HG02970 (cell line): ENCODE results near the gene CEBPG.

Experiments
- ATAC-seq: cut with Tn5 transposase; IDR thresholded peaks from one replicate; pipeline ENCODE4 v1.9.1; 2021; ENCODE audit warnings: mild to moderate bottlenecking, moderate library complexity, moderate number of reproducible peaks; ENCODE audit not compliant: unreplicated experiment, low FRiP score

The CEBPG gene

DNA sequence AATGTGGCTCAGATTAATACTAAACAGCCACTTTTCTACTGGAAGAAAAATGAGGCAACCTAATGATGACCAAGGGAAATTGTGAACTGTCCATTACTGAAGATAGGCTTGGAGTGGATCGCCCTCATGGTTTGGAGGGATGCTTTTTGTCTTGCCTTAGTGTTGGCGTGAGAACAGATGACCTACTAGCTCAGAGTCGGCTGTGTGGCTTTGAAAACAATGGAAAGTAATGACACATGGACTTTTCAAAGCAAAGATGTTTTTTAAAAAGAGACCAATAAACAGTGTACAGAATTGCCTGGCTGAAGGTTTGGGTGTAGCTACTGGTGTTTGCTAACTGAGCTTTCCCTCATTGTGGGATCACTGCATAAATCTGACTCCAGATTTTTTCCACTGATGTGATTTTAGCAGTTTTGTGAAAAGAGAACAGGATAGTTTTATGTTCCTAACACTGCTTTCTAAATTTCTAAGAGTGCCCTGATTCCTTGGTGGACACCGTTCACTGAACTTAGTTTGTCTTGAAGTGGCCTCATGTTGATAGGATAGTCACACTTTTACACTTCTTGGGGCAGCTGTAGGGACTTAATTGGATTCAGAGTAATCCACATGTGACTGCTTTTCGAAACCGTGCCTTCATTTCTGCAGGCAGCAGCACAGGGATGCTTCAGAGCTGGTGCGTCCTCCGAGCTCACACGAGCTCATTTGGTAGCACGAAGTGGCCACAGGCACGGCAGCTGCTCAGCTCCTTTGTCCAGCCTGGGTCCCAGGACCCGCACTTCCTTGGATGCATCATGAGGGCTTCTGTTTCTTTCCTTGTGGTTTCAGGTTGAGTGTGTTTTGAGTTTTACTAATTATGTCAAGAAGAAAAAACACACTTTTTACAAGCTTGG, 4.3 kb downstream of the CEBPG start:
- ATAC-seq, result no peak

DNA sequence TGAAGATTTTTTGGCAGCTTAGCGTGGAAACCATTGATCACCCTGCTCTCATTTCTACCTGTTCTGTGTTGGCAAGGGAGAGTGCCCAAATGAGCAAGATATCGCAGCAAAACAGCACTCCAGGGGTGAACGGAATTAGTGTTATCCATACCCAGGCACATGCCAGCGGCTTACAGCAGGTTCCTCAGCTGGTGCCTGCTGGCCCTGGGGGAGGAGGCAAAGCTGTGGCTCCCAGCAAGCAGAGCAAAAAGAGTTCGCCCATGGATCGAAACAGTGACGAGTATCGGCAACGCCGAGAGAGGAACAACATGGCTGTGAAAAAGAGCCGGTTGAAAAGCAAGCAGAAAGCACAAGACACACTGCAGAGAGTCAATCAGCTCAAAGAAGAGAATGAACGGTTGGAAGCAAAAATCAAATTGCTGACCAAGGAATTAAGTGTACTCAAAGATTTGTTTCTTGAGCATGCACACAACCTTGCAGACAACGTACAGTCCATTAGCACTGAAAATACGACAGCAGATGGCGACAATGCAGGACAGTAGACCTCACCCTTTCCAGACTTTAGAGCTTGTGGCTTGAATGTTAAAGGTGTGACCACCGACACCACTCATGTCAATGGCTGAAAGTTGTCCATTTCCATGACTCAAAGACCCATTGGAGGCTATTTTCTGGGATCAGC, 5.8 kb downstream of the CEBPG start:
- ATAC-seq, result no peak

DNA sequence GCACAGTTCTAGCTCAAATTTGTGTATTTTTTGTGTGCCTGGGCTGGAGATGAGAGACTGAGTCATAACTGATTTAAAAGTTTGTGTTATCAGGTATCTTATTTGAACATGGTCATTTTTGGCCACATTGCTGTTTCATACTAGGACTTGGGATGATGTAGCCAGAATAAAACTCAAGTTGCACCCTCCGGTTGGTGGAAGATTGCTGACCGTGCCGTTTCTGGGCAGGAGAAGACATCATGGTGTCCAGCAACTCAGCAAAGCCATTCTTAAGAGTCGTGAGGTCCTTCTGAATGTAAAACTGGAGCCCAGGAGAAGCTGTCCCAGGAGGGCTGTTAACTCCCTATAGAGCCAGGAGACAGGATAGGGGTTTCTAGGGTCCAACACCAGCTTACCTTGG, 7.6 kb downstream of the CEBPG start:
- no peak for ATAC-seq

DNA sequence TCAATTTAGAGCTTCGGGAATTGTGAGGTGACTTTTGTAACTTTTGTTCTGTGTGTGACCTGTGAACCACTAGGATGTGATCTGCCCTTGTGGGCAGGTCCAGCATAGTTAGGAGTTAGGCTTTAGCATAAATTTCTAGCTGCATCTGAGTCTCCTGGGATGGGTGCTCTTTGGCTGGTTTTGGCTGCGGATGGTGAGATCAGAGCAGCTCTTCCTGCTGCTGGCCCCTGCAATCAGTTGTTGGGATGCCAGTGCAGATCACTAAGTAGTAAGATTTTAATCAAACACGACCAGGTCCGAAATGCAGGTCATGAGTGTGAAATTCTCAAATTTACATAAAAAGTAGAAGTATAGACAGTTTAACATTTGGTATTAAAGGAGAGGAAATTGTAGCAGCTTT, 8.5 kb downstream of the CEBPG start:
- ATAC-seq, result no peak

DNA sequence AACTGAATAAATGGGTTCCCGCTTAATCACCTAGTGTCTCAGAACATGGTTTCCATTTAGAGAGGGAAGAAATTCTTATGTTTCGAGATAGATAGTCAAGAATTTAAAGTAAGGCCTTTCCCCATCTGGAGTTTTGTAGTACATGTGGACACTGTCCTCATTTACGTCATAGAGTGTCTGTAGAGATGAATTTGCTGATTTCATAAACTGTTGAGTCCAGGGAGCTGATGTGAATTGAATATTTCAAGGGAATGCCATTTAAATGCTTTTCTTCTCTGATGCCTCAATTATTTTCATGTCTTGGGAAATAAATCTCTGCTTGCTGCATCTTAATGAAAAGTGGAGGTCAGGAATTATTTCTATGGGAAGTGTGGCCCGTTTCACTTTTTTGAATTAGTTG, 9.5 kb downstream of the CEBPG start:
- no peak for ATAC-seq

DNA sequence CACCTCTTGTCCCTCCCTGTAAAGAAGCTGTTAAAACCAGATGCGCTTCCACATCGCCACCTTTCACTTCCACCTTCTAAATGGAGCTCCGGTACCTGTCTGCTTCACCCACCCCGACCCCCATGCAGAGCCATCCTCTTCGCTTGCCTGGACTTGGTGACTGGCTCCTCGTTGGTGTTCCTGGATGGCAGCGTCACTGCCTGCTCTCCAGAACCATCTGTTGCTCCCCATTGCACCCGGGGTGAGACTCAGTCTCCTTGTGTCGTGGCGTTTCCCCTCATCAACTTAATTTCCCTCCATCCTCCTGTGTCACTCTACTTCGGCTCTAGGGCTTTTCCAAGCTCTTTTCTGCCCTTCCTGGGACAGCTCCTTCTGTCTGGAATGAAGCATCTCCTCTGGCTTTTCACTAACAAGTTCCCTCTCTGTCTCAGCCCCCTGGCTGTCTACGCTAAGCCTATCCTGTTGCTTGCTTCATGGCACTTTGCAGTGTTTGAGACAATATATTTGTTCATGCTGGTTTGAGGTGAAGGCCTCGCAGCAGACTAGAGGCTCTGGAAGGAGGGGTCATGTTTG, 10.3 kb downstream of the CEBPG start:
- no peak for ATAC-seq

DNA sequence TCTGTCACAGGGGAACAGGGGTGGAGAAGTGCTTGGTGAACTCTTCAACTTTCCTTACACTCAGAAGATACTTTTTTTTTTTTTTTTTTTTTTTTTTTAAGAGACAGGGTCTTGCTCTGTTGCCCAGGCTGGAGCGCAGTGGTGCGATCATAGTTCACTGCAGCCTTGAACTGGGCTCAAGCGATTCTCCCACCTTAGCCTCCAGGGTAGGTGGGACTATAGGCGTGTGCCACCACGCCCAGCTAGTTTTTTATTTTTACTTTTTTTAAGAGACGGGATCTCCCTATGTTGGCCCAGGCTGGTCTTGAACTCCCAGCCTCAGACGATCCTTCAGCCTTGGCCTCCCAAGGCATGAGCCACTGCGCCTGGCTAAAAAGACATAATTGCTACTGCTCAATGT, 11.5 kb downstream of the CEBPG start:
- ATAC-seq, result no peak

DNA sequence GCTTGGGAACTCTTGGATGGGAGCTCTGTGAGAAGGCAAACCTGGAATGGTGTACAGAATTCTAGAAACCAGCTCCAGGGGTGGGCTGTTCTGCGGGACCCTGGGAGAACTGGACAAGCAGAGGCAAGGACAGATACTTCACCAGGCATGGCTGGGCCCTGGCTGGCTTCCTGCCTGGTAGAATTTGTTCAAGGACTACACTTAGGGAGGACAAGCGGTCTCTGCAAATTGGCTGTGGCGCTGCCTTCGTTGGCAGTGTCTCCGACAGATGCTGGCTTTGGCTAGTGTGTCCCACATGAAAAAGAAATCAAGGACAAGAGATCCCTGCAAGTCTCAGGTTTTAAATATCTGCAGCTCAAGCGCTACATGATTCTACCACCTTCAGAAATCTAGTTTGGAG, 12.4 kb downstream of the CEBPG start:
- no peak for ATAC-seq

DNA sequence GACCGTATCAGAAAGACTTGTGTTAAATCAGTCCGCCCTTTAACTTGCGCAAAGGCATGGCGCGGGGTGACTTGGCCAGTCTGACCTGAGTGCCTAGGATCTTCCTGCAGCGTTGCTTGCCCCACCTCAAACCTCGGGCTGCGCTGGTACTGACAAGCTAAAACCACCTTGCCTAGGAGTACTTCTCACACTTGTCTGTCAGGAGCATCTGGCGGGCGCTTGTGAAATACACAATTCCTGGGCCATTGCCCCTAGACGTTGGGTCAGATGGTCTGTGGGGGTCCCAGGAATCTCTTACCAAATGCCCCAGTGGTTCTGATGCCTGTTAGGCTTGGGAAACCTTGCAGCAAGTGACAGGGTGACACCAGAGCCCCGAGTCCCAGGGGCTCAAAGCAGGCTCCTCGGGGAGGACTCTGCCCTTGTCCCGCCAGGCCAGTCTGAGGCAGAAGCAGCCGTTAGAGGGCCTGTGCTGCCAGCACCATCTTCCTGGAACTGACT, 12.9 kb downstream of the CEBPG start:
- no peak for ATAC-seq

DNA sequence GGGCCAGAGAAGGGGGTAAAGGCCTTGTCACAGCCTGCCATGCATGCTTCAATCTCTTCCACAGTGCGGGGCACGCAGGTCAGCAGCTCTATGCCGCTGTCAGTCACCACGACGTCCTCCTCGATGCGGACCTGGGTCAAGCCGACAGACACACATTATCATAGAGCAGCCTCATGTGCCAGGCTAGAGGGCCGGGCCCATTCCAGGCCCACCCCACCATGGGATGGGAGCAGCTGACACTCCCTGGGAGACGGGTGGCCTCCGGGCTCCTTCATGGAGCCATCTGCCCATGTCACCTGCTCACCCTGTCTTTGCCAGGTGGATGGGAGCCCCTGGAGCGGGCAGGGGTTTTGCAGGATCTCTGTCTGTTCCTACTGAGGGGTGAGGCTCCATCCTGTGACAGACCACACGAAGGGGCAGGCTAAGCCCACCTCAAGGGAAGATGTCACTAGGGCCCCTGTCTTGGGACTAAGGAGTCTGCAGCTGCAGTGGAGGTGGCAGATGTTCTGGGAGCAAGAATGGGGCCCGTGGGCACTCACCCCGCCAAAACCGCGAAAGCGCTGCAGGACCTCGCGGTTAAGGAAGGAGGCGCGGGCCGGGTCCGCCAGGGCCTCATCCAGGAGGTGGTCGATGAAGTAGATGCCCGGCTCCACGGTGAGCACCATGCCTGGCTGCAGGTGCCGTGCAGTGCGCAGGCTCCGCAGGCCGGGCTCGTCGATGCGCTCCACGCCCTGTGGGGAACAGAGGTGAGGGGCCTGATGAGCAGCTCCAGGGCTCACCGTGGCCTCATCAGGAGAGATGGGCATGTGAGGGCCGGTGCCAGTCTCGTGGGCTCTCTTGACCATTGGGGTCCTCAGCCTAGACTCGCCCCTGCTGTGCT, 14.1 kb downstream of the CEBPG start:
- no peak for ATAC-seq

DNA sequence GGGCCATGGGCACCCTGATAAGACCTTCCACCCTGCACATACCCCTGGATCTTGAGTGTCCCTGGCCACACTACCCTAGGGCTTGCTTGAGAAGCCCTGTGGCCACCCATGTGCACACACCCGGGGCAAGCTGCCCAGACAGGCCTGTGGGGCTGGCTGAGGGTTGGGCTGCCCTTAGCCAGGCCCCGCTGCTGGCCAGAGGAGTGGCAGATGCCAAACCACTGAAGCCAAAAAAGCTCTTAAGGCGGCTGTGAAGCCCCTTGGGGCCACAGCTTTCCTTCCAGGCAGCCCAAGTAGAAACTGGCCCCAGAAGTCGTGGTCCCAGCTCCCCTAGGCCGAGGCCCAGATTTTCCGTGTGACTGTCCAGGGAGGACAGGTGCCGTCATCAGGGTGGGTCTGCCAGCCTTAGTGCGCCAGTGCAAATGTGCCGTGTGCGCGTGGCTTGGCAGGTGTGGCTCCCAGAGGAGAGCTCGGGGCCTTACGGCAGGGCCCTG, 14.8 kb downstream of the CEBPG start:
- ATAC-seq, result no peak

DNA sequence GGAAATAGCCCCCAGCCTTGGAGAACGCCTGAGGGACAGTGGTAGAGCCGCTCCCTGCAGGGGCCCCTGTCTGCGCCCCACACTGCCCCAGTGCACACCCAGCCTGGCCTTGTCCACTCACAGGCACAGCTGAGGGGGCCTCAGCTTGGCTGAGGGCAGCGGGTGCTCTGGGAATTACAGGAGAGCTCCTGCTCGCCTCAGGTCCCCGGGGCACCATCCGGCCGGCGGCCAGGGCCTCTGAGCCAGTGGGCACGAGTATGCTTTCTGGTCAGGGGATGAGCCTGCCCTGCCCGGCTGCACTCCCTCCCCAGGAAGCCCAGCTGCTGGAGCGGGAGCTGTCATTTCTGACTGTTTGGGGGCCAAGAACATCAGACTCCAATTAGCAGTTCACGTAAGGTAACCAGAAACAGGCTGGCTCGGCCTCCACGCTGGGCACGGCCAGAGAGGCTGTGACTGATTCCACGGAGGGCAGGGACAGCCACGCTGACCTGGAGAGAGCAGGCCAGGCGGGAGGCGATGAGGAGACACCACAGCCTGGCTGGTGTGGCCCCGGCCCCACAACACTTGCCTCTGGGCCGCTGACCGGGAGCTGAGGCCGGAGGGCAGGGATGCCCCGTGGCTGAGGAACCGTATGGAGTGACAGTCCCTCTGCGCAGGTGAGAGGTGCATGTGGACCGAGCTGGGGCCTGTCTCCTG, 15.4 kb downstream of the CEBPG start:
- no peak for ATAC-seq

DNA sequence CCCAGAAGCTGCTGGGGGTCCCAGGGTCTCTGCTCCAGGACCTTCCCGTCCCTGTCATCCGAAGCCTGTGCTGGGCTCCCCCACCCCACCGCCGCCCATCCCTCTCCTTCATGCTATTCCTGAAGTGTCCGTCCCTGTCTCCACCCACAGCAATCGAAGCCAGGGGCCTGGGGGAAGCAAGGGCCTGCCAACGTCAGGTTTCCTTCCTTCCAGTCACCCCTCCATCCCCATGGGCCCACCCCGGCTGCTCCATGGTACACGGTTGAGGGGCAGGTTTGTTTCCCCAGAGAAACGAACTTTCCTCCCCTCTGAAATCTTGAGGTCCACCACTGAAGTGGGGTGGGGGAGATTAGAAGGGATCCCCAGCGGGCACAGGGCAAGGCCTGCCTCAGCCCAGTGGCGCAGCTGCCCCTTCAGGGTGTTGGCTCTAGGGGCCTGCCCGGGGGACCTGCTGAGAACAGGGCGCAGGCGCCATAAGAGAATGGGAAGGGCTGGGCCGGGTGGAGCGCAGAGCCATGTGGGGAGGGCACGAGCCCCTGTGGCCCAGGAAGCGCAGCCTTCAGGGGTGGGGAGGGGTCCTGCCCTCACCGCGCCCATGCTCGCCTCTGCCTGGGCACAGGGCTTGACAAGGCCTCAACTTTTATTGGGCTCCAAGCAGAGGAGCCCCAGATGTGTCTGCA, 16.1 kb downstream of the CEBPG start:
- ATAC-seq, result no peak

DNA sequence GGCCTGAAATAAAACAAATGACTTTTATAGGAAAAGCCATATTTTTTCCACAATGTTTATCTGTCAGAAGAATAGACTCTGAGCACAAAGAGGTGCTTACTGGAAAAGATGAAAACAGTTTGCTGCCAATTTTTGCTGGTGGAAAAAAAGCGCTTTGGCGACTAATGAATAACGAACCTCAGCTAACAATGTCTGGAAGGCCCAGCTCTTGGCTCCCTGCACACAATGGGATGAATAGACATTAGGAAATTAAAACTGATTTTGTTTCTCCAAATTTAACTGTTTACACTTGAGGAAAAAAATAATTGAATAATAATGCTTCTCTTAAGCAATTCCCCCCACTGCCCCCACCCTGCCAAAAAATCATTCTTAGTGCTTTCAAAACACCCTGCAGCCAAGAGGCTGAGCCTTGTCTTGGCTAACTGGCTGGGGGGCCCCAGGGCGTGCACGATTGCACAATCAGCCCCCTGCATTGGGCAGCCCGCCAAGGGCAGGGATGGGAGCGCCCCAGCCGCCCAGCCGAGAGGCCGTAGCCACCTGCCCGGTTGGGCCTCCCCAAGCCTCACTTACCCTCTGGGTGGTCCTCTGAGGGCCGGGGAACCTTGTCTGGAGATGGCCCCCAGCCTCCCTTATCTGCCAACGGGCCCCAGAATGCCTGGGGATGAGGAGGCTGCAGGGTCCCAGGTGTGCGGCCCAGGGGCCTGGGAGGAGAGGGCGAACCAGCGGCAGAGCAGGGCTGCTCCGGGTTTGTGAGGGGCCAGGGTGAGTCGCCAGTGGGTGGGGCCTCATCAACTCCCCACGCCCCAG, 16.8 kb downstream of the CEBPG start:
- ATAC-seq, result no peak

DNA sequence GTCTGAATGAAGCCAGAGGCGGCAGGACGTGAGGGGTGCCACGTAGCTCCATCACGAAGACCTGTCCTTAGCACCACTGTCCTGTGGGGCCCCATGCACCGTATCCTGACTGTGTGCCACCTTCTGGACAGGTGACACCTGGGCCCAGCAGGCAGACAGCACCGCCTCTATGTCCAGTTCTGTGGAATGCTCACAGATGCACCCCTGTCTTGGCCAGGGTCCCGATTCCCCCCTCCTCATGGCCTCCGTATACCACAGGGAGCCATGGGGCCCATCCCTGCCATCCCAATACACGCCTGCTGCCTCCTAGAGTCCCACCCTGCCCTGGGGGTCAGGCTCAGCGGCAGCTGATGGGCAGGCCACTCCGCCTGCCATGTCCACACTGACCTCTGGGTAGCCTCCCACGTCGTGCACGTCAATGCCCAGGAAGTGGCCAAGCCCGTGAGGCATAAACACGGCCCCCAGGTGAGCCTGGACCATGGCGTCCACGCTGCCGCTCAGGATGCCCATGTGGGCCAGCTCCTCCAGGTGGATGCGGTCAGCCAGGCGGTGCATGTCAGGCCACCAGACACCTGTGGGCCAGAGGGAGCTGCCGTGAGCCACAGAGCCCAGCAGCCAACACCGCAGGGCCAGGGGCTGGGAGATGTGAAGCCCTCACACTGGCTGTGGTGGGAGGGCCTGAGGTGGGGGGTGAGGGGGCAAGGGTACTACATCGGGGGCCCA, 17.6 kb downstream of the CEBPG start:
- no peak for ATAC-seq

DNA sequence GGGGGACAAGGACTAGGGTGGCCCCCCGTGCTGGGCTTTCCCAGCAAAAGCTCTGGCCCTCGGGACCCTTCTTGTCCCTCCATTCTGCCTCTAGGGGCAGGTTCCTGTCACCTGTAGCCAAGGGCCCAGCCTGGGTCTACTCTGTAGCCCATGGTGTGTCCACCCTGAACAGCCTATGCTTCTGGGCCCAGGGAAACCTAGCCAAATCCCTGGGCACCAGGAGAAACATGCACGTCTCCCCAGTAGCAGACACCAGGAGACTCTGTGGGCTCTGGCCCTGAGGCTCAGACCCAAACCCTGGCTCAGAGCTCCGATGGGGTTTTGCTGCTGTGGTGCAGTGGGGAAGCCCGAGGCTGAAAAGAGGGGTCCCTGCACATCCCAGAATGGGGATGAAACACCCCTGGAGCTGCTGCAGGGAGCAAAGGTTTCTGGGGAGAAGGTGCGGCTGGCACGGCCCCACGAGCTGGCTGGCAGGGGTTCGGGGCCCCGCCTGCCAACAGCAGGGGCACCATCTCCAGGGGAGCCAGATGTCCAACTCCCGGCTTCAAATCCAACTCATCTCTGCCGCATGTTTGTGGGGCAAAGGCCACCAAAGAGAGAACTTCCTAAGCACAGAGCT, 18.2 kb downstream of the CEBPG start:
- ATAC-seq, result no peak
